H9 (cell line): ENCODE results near the gene IRF2BP2. TPM values are rescaled to one million over a fixed set of nuclear protein-coding genes. Genes with fewer than 3 reads are reported as not detected.

Source experiments
- DNase-seq: peaks from one replicate; pipeline ENCODE4 v3.0.0-alpha.2; 2017
- H2AFZ ChIP-seq: one replicate; pipeline ENCODE4 v1.6.1; 2013; ENCODE audit warnings: mild to moderate bottlenecking, low read length, control low read depth, moderate library complexity
- H2AK5ac ChIP-seq: 2 replicates; pipeline ENCODE4 v1.6.1; 2013; ENCODE audit warnings: low read length, control low read depth, mixed read lengths; ENCODE audit not compliant: insufficient read length
- H2BK120ac ChIP-seq: one replicate; pipeline ENCODE4 v1.6.1; 2013; ENCODE audit warnings: low read depth, mild to moderate bottlenecking, low read length, control low read depth, inconsistent platforms; ENCODE audit not compliant: poor library complexity, severe bottlenecking
- H2BK12ac ChIP-seq: 2 replicates; pipeline ENCODE4 v1.6.1; 2013; ENCODE audit warnings: low read length, control low read depth, mixed read lengths, low read depth; ENCODE audit not compliant: insufficient read length
- H2BK15ac ChIP-seq: 2 replicates; pipeline ENCODE4 v1.6.1; 2013; ENCODE audit warnings: low read depth, low read length, control low read depth
- H2BK20ac ChIP-seq: one replicate; pipeline ENCODE4 v1.6.1; 2013; ENCODE audit warnings: low read depth, mild to moderate bottlenecking, low read length, control low read depth, inconsistent platforms; ENCODE audit not compliant: poor library complexity, severe bottlenecking
- H2BK5ac ChIP-seq: 2 replicates; pipeline ENCODE4 v1.6.1; 2013; ENCODE audit warnings: low read length, control low read depth, mixed read lengths; ENCODE audit not compliant: insufficient read length
- H3K14ac ChIP-seq: 2 replicates; pipeline ENCODE4 v1.6.1; 2013; ENCODE audit warnings: low read length, control low read depth; ENCODE audit not compliant: insufficient read depth
- H3K18ac ChIP-seq: 2 replicates; pipeline ENCODE4 v1.6.1; 2013; ENCODE audit warnings: low read depth, mild to moderate bottlenecking, mixed read lengths, low read length, control low read depth; ENCODE audit not compliant: insufficient read length
- H3K23ac ChIP-seq: 2 replicates; pipeline ENCODE4 v1.6.1; 2013; ENCODE audit warnings: low read length, control low read depth, mixed read lengths, low read depth; ENCODE audit not compliant: insufficient read length
- H3K23me2 ChIP-seq: 2 replicates; pipeline ENCODE4 v1.6.1; 2013; ENCODE audit warnings: low read depth, mild to moderate bottlenecking, mixed read lengths, low read length, control low read depth; ENCODE audit not compliant: insufficient read length, poor library complexity, severe bottlenecking
- H3K27ac ChIP-seq: 2 replicates; pipeline ENCODE4 v1.5.1; 2013; ENCODE audit warnings: low read length, control low read depth, mixed read lengths, low read depth; ENCODE audit not compliant: insufficient read length
- H3K27me3 ChIP-seq: 2 replicates; pipeline ENCODE4 v1.6.1; 2013; ENCODE audit warnings: low read length, control low read depth, inconsistent platforms; ENCODE audit not compliant: insufficient read depth
- H3K4ac ChIP-seq: 2 replicates; pipeline ENCODE4 v1.6.1; 2013; ENCODE audit warnings: low read depth, mild to moderate bottlenecking, control low read depth, inconsistent platforms, low read length, moderate library complexity
- H3K4me1 ChIP-seq: 2 replicates; pipeline ENCODE4 v1.6.1; 2013; ENCODE audit warnings: low read length, control low read depth, inconsistent platforms; ENCODE audit not compliant: insufficient read depth
- H3K4me2 ChIP-seq: 2 replicates; pipeline ENCODE4 v1.6.1; 2013; ENCODE audit warnings: low read length, control low read depth, mixed read lengths; ENCODE audit not compliant: insufficient read length, insufficient read depth
- H3K56ac ChIP-seq: 2 replicates; pipeline ENCODE4 v1.6.1; 2013; ENCODE audit warnings: low read depth, mild to moderate bottlenecking, mixed read lengths, low read length, control low read depth; ENCODE audit not compliant: insufficient read length
- H3K79me1 ChIP-seq: 2 replicates; pipeline ENCODE4 v1.6.1; 2013; ENCODE audit warnings: low read depth, mild to moderate bottlenecking, moderate library complexity, low read length, control low read depth, inconsistent platforms; ENCODE audit not compliant: insufficient read depth, poor library complexity, severe bottlenecking
- H3K79me2 ChIP-seq: 2 replicates; pipeline ENCODE4 v1.6.1; 2013; ENCODE audit warnings: low read length, control low read depth, inconsistent platforms; ENCODE audit not compliant: insufficient read depth
- H3K9ac ChIP-seq: 2 replicates; pipeline ENCODE4 v1.6.1; 2013; ENCODE audit warnings: low read length, control low read depth, mixed read lengths; ENCODE audit not compliant: insufficient read length; ENCODE audit errors: extremely low read depth
- H3K9me3 ChIP-seq: one replicate; pipeline ENCODE4 v1.6.1; 2013; ENCODE audit warnings: low read depth, low read length, inconsistent platforms; ENCODE audit not compliant: control insufficient read depth
- H3T11ph ChIP-seq: one replicate; pipeline ENCODE4 v1.6.1; 2013; ENCODE audit warnings: mild to moderate bottlenecking, low read length, control low read depth, inconsistent platforms
- H4K20me1 ChIP-seq: one replicate; pipeline ENCODE4 v1.6.1; 2013; ENCODE audit not compliant: control insufficient read depth, insufficient read length, insufficient read depth
- H4K5ac ChIP-seq: 2 replicates; pipeline ENCODE4 v1.6.1; 2013; ENCODE audit warnings: low read depth, mild to moderate bottlenecking, mixed read lengths, low read length, control low read depth; ENCODE audit not compliant: insufficient read length
- H4K8ac ChIP-seq: replicated peaks from 2 replicates; pipeline ENCODE4 v1.6.1; 2013; ENCODE audit warnings: low read length, control low read depth, mixed read lengths, low read depth; ENCODE audit not compliant: insufficient read length
- H4K91ac ChIP-seq: 2 replicates; pipeline ENCODE4 v1.6.1; 2013; ENCODE audit warnings: low read depth, mild to moderate bottlenecking, moderate library complexity, mixed read lengths, low read length, control low read depth; ENCODE audit not compliant: insufficient read length
- H3K27ac Mint-ChIP-seq, 3 experiments: 2 replicates in 2 of 3; 3 replicates in 1 of 3; pipeline ENCODE4 v1.8.0; 2020 to 2021; ENCODE audit warnings: mixed read lengths in 3 of 3, mild to moderate bottlenecking in 1 of 3, moderate library complexity in 1 of 3
- H3K27me3 Mint-ChIP-seq: 2 replicates; pipeline ENCODE4 v1.8.0; 2021; ENCODE audit warnings: low read depth, mild to moderate bottlenecking, moderate library complexity, mixed read lengths
- H3K36me3 Mint-ChIP-seq, 3 experiments: 2 replicates in 2 of 3; 3 replicates in 1 of 3; pipeline ENCODE4 v1.8.0; 2020 to 2021; ENCODE audit warnings: low read depth in 3 of 3, mixed read lengths in 3 of 3; ENCODE audit not compliant: insufficient read depth in 1 of 3
- H3K4me1 Mint-ChIP-seq, 2 experiments: 2 replicates each; pipeline ENCODE4 v1.8.0; 2020; ENCODE audit warnings: mixed read lengths in 2 of 2
- H3K4me3 Mint-ChIP-seq, 2 experiments: 2 replicates in 1 of 2; 3 replicates in 1 of 2; pipeline ENCODE4 v1.8.0; 2020 to 2021; ENCODE audit warnings: mild to moderate bottlenecking in 2 of 2, mixed read lengths in 2 of 2, moderate library complexity in 1 of 2
- H3K9me3 Mint-ChIP-seq, 2 experiments: 2 replicates in 1 of 2; 3 replicates in 1 of 2; pipeline ENCODE4 v1.8.0; 2020; ENCODE audit warnings: mild to moderate bottlenecking in 2 of 2, mixed read lengths in 2 of 2, moderate library complexity in 1 of 2
- WGBS: extraction: QIAGEN DNeasy Blood & Tissue Kit; methylation state at CpG from one replicate; pipeline ENCODE4 v1.1.7; 2013; ENCODE audit warnings: missing lambda C conversion rate, low lambda C conversion rate, mixed read lengths; ENCODE audit not compliant: insufficient read length; ENCODE audit errors: extremely low coverage; 5-methylcytosine and 5-hydroxymethylcytosine counted together
- total RNA-seq: library from RNA; stranded (reverse); gene quantifications from 2 replicates; pipeline ENCODE4 v1.2.1, GENCODE V29; 2021
- TF ChIP-seq, protein P1 (sequence below): fragments of 200-600 bp; sonication (generic); conservative IDR thresholded peaks from 3 replicates; pipeline ENCODE4 v1.8.0; 2021; ENCODE audit warnings: antibody characterized with exemption, mild to moderate bottlenecking

The IRF2BP2 gene
- total RNA-seq, 1 experiment from 2014 or later = 80.2 TPM

DNA sequence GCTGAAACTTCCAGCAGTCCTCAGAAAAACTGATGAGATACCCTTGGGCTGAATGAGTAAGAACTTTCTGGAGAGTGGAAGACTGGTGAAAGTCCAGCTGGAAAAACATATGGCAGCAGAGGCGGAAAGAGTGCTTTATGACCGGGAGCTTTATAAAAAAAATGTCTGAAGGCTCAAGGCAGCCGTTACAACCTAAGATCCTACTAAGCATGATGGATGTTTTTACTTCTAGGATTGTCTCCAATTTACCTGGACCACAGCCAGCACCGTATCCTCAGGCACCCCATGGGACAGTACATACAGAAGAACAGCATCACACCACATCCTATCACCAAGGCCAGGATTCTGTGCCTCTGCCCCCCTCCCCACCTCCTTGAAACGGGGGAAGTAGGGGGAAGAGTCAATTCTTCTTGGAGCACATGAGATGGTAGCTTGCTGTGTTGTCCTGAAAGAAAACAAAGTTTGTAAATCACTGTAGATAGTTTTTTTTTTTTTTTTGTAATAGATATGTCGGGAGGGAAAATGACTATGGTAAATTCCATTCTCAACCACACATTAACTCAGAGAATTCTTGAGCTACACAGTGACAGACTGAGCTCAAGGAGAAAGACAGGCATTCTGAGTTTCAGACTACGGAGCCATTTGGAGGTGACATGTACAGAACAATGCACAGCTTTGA lies 11.8 kb upstream of the IRF2BP2 start:
- no peaks in the 10 kb centered on the region for H3K27me3 ChIP-seq
- H4K8ac ChIP-seq = no peak overlapping the region
- H3K4me1 ChIP-seq = peaks cover 4% of the 10 kb centered on the region; the same call in 1 of the 2 replicates
- Mint-ChIP-seq H3K27me3 (no peaks in the 10 kb centered on the region), H3K4me3 (no peak overlapping the region), H3K4me1 (peaks cover 24 to 37% of the 10 kb centered on the region in 2 experiments), H3K27ac (0 out of 7 replicates have a peak overlapping the region, but pooled peaks of 1 of the 3 experiments have one; percentile 5), H3K9me3 (no peaks in the 10 kb centered on the region; a peak in 1 of 5 replicates), H3K36me3 (no peaks in the 10 kb centered on the region)
- no peak overlapping the region for H3K18ac ChIP-seq
- no peaks in the 10 kb centered on the region for H4K20me1 ChIP-seq
- H2BK12ac ChIP-seq = no peak overlapping the region
- no peak overlapping the region for H2AK5ac ChIP-seq
- H4K5ac ChIP-seq = no peak overlapping the region
- H3K9me3 ChIP-seq = no peaks in the 10 kb centered on the region
- no peak overlapping the region for H2AFZ ChIP-seq
- no peak overlapping the region for H2BK20ac ChIP-seq
- no peaks in the 10 kb centered on the region for H3K79me2 ChIP-seq
- H3K23ac ChIP-seq = no peak overlapping the region
- H3K56ac ChIP-seq = no peak overlapping the region
- H2BK120ac ChIP-seq = no peak overlapping the region
- no peak overlapping the region for H2BK15ac ChIP-seq
- WGBS = no CpG with 5 or more reads among the region's 7 CpGs
- DNase-seq = no peak
- TF ChIP-seq, protein P1, sequence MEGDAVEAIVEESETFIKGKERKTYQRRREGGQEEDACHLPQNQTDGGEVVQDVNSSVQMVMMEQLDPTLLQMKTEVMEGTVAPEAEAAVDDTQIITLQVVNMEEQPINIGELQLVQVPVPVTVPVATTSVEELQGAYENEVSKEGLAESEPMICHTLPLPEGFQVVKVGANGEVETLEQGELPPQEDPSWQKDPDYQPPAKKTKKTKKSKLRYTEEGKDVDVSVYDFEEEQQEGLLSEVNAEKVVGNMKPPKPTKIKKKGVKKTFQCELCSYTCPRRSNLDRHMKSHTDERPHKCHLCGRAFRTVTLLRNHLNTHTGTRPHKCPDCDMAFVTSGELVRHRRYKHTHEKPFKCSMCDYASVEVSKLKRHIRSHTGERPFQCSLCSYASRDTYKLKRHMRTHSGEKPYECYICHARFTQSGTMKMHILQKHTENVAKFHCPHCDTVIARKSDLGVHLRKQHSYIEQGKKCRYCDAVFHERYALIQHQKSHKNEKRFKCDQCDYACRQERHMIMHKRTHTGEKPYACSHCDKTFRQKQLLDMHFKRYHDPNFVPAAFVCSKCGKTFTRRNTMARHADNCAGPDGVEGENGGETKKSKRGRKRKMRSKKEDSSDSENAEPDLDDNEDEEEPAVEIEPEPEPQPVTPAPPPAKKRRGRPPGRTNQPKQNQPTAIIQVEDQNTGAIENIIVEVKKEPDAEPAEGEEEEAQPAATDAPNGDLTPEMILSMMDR = no peak
- no peak overlapping the region for H3K9ac ChIP-seq
- H3T11ph ChIP-seq = no peak overlapping the region
- H3K4me2 ChIP-seq = no peak overlapping the region
- H2BK5ac ChIP-seq = no peak overlapping the region
- H3K14ac ChIP-seq = no peak overlapping the region
- no peak overlapping the region for H4K91ac ChIP-seq
- no peaks in the 10 kb centered on the region for H3K79me1 ChIP-seq
- no peak overlapping the region for H3K27ac ChIP-seq
- no peak overlapping the region for H3K4ac ChIP-seq
- H3K23me2 ChIP-seq = no peaks in the 10 kb centered on the region
